Parathyroid adenoma (tissue), 2 donors: ENCODE data around the gene CNGB1.
A peak's percentile ranks its signal among the peaks of the same experiment; 100 is the strongest.

Source experiments
- H2AFZ ChIP-seq: fragments of 300-600 bp; sonication (generic); one replicate; pipeline ENCODE4 v1.7.0; 2017; ENCODE audit warnings: antibody characterized with exemption, mild to moderate bottlenecking
- H3K27ac ChIP-seq: fragments of 300-600 bp; sonication (generic); one replicate; pipeline ENCODE4 v1.7.0; 2017
- H3K27me3 ChIP-seq: fragments of 300-600 bp; sonication (generic); one replicate; pipeline ENCODE4 v1.7.0; 2017; ENCODE audit warnings: low read length; ENCODE audit not compliant: control insufficient read depth, insufficient read depth
- H3K36me3 ChIP-seq: fragments of 300-600 bp; sonication (generic); one replicate; pipeline ENCODE4 v1.7.0; 2017; ENCODE audit warnings: low read length; ENCODE audit not compliant: control insufficient read depth, insufficient read depth
- H3K4me1 ChIP-seq: fragments of 300-600 bp; sonication (generic); one replicate; pipeline ENCODE4 v1.7.0; 2017; ENCODE audit warnings: control low read depth
- H3K4me2 ChIP-seq: fragments of 300-600 bp; sonication (generic); one replicate; pipeline ENCODE4 v1.7.0; 2017; ENCODE audit warnings: low read length
- H3K4me3 ChIP-seq: fragments of 300-600 bp; sonication (generic); one replicate; pipeline ENCODE4 v1.7.0; 2017; ENCODE audit warnings: low read depth, low read length
- H3K79me2 ChIP-seq: fragments of 300-600 bp; sonication (generic); one replicate; pipeline ENCODE4 v1.7.0; 2017; ENCODE audit warnings: control low read depth
- H3K9ac ChIP-seq: fragments of 300-600 bp; sonication (generic); one replicate; pipeline ENCODE4 v1.7.0; 2017; ENCODE audit warnings: mild to moderate bottlenecking
- H3K9me3 ChIP-seq: fragments of 300-600 bp; sonication (generic); one replicate; pipeline ENCODE4 v1.7.0; 2017; ENCODE audit warnings: low read length; ENCODE audit not compliant: control insufficient read depth
- CTCF ChIP-seq: fragments of 300-600 bp; sonication (generic); IDR thresholded peaks from one replicate; pipeline ENCODE4 v1.7.0; 2017; ENCODE audit warnings: antibody characterized with exemption, mild to moderate bottlenecking
- donor health status: primary hyperparathyroidism.

The CNGB1 gene

DNA sequence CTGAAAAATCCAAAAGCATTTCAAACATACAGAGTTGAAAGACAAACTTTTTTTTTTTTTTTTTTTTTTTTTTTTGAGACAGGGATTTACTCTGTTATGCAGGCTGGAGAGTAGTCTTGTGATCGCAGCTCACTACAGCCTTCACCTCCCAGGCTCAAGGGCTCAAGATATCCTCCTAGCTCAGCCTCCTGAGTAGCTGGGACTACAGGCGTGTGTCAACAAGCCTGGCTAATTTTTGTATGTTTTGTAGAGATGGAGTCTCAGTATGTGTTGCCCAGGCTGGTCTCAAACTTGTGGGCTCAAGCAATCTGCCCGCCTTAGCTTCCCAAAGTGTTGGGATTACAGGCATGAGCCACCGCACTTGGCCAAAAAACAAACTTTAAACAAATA lies 104.4 kb downstream of the CNGB1 start:
- H3K4me2 ChIP-seq = no peak overlapping the region
- H3K4me1 ChIP-seq = no peaks in the 10 kb centered on the region
- no peak overlapping the region for H3K27ac ChIP-seq
- H3K79me2 ChIP-seq = no peaks in the 10 kb centered on the region
- no peak for TF ChIP-seq CTCF
- no peaks in the 10 kb centered on the region for H3K9me3 ChIP-seq
- H3K36me3 ChIP-seq = no peaks in the 10 kb centered on the region
- H3K27me3 ChIP-seq = no peaks in the 10 kb centered on the region
- H3K9ac ChIP-seq = no peak overlapping the region
- no peak overlapping the region for H2AFZ ChIP-seq
- no peak overlapping the region for H3K4me3 ChIP-seq

DNA sequence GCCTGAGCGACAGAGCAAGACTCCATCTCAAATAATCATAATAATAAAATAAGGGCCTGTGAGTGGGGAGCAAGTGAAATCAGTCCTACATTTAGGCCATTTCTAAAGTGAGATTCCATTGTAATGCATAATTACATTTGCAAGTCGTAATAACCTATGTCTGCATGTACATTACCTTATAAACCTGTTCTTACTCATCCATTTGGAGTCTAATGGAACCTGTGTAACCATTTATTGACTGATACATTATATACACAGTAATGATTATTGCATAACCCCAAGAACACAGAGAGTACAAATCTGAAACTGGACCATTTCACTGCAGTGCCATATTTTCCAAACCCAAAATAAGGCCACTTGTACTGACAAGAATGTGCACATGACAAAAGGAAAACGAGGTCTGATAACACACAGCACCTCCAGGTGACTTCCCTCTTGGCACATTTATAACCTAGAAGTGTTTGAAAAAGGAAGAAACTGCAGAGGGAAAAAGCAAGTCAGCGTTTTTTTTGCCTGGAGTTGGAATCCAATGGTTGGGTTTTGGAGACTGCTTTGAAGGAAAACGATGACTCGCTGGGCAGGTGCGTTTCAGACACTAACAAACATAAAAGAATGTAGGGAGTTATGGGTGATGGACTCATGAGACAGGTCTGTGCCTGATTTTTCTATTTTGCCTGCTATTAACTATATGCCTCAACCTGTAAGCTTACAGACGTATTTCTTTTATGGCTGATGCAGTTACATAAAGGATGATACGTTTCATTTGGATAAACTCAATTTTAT lies 105.0 kb downstream of the CNGB1 start:
- H3K9ac ChIP-seq = no peak overlapping the region
- no peaks in the 10 kb centered on the region for H3K36me3 ChIP-seq
- no peak for TF ChIP-seq CTCF
- H3K4me3 ChIP-seq = no peak overlapping the region
- H3K79me2 ChIP-seq = no peaks in the 10 kb centered on the region
- H3K9me3 ChIP-seq = no peaks in the 10 kb centered on the region
- no peaks in the 10 kb centered on the region for H3K27me3 ChIP-seq
- no peaks in the 10 kb centered on the region for H3K4me1 ChIP-seq
- H2AFZ ChIP-seq = no peak overlapping the region
- H3K27ac ChIP-seq = no peak overlapping the region
- H3K4me2 ChIP-seq = no peak overlapping the region

DNA sequence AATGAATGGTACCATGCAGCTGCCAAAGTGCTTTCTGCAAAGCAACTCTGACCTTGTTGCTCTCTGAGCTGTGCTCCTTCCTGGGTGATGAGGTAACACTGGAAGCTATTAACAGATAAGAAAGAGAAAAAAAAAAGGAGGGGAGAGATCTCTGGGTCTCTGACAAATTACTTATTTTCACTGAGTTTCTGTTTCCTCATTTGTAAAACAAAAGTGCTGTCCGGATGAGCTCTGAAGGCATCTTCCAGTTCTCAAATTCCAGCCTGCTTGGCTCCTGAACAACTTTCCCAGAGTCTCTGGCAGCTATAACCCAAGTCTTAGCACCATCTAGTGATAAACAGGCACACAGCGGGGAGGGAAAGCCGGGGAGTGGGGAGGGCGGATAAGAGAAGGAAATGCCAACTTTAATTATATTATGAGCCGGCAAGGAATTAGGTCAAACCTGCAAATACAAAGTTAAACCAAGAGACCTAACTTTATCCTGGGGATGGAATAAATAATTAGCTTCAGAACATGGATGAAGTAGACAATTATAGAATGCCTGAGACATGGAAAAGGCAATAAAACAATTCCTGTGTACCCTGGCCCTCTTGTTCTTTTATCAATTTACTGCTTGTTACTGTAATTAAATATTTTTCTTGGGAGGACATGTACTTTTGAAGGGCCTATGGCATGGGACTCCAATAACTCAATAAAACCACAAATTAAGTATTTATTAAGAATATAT lies 107.3 kb downstream of the CNGB1 start:
- Histone ChIP-seq H3K4me3 (no peak overlapping the region), H2AFZ (peak overlapping the region; percentile 40), H3K9ac (no peak overlapping the region), H3K36me3 (no peaks in the 10 kb centered on the region), H3K27ac (no peak overlapping the region), H3K4me2 (peak overlapping the region; percentile 11), H3K79me2 (no peaks in the 10 kb centered on the region), H3K27me3 (no peaks in the 10 kb centered on the region), H3K9me3 (no peaks in the 10 kb centered on the region), H3K4me1 (no peaks in the 10 kb centered on the region)
- peak; percentile 86 for TF ChIP-seq CTCF

DNA sequence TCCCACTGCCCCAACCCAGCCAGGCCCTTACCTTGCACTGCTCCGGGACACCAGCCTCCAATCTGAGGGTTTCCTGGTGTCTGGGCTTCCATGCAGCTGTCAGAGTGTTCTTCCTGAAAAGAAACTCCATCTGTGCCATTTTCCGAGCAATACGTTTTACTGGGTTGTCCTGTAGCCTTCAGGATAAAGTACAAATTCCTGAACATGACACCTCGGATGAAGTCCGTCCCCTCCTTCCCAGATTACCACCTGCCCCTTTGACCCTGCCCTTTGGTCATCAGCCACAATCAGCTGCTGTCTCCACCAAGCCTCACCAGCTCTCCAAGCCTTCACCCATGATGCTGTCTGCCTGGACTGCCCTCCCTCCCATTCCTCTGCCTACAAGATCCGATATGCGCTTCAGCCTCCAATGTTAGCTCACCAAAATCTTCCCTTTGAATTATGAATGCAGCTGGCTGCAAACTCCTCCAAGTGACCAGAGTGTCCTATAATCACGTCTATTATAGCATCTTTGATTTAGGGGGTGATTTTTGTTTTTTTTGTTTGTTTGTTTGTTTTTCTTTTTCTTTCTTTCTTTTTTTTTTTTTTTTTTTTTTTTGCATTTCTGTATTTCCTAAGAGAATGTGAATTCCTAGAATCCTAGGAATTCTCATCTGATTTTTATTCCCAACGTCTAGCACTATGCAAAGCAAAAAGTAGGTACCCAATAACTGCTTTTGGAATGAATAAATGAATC lies 108.1 kb downstream of the CNGB1 start:
- no peaks in the 10 kb centered on the region for H3K79me2 ChIP-seq
- H3K27ac ChIP-seq = no peak overlapping the region
- peak overlapping the region; percentile 11 for H3K4me2 ChIP-seq
- no peaks in the 10 kb centered on the region for H3K27me3 ChIP-seq
- no peaks in the 10 kb centered on the region for H3K9me3 ChIP-seq
- H3K36me3 ChIP-seq = no peaks in the 10 kb centered on the region
- H3K9ac ChIP-seq = no peak overlapping the region
- no peak overlapping the region for H2AFZ ChIP-seq
- no peaks in the 10 kb centered on the region for H3K4me1 ChIP-seq
- no peak for TF ChIP-seq CTCF
- H3K4me3 ChIP-seq = no peak overlapping the region
